MM.1S (cell line): Measurements from ENCODE around the gene PICK1.

Experiments
- DNase-seq: peaks from one replicate; pipeline ENCODE4 v3.0.0-alpha.2; 2015
- H2AFZ ChIP-seq: fragments of 300-600 bp; sonication (generic); 2 replicates; pipeline ENCODE4 v1.6.0; 2016; ENCODE audit warnings: antibody characterized with exemption, low read length
- H3F3A ChIP-seq: fragments of 300-600 bp; sonication (generic); 2 replicates; pipeline ENCODE4 v1.6.1; 2016; ENCODE audit warnings: mild to moderate bottlenecking, antibody characterized with exemption, low read length, moderate library complexity, mixed read lengths; ENCODE audit not compliant: insufficient read depth
- H3K27ac ChIP-seq: fragments of 300-600 bp; sonication (generic); 2 replicates; pipeline ENCODE4 v1.5.1; 2016; ENCODE audit warnings: mild to moderate bottlenecking, low read length
- H3K27me3 ChIP-seq: fragments of 300-600 bp; sonication (generic); replicated peaks from 2 replicates; pipeline ENCODE4 v1.6.0; 2016; ENCODE audit warnings: low read length; ENCODE audit not compliant: insufficient read depth
- H3K36me3 ChIP-seq: fragments of 300-600 bp; sonication (generic); replicated peaks from 2 replicates; pipeline ENCODE4 v1.6.1; 2016; ENCODE audit warnings: mild to moderate bottlenecking, low read length, mixed read lengths; ENCODE audit not compliant: insufficient read depth
- H3K4me1 ChIP-seq: fragments of 300-600 bp; sonication (generic); 2 replicates; pipeline ENCODE4 v1.6.1; 2016; ENCODE audit warnings: low read length, mixed read lengths
- H3K4me2 ChIP-seq: fragments of 300-600 bp; sonication (generic); 2 replicates; pipeline ENCODE4 v1.6.0; 2016; ENCODE audit warnings: low read depth, low read length
- H3K4me3 ChIP-seq: fragments of 300-600 bp; sonication (generic); 2 replicates; pipeline ENCODE4 v1.5.1; 2016; ENCODE audit warnings: low read length, mixed read lengths
- H3K79me2 ChIP-seq: fragments of 300-600 bp; sonication (generic); 2 replicates; pipeline ENCODE4 v1.6.1; 2016; ENCODE audit warnings: mixed run types, low read length, mixed read lengths
- H3K9ac ChIP-seq: fragments of 300-600 bp; sonication (generic); 2 replicates; pipeline ENCODE4 v1.6.1; 2016; ENCODE audit warnings: low read length, mixed read lengths
- H3K9me2 ChIP-seq: fragments of 300-600 bp; sonication (generic); replicated peaks from 2 replicates; pipeline ENCODE4 v1.6.1; 2016; ENCODE audit warnings: mild to moderate bottlenecking, low read length, mixed read lengths; ENCODE audit not compliant: insufficient read depth
- H3K9me3 ChIP-seq: fragments of 300-600 bp; sonication (generic); replicated peaks from 2 replicates; pipeline ENCODE4 v1.6.1; 2016; ENCODE audit warnings: mild to moderate bottlenecking, low read length, mixed read lengths; ENCODE audit not compliant: insufficient read depth
- H4K20me1 ChIP-seq: fragments of 300-600 bp; sonication (generic); 2 replicates; pipeline ENCODE4 v1.6.1; 2016; ENCODE audit warnings: mild to moderate bottlenecking, low read length, moderate library complexity, mixed read lengths; ENCODE audit not compliant: insufficient read depth
- CTCF ChIP-seq: fragments of 300-600 bp; sonication (generic); IDR thresholded peaks from 2 replicates; pipeline ENCODE4 v1.5.1; 2016; ENCODE audit warnings: antibody characterized with exemption, low read length, mixed read lengths
- EZH2 ChIP-seq: fragments of 300-600 bp; sonication (generic); optimal IDR thresholded peaks from 2 replicates; pipeline ENCODE3; 2017; ENCODE audit warnings: low read depth, mild to moderate bottlenecking, antibody characterized with exemption, low read length, mixed read lengths
- EZH2phosphoT487 ChIP-seq: fragments of 300-600 bp; sonication (generic); IDR thresholded peaks from 2 replicates; pipeline ENCODE4 v1.6.1; 2018; ENCODE audit warnings: antibody characterized with exemption, low read length

Gene PICK1

GRCh38 chr22:38097557-38098409 lies 40.6 kb downstream of the PICK1 start:
- H3K36me3 ChIP-seq = no peaks in the 10 kb centered on the region
- H4K20me1 ChIP-seq = no peaks in the 10 kb centered on the region
- H3K79me2 ChIP-seq = no peaks in the 10 kb centered on the region
- no peak overlapping the region for H3K4me3 ChIP-seq
- H3K4me1 ChIP-seq = no peaks in the 10 kb centered on the region
- H2AFZ ChIP-seq = no peak overlapping the region
- H3K27me3 ChIP-seq = no peaks in the 10 kb centered on the region
- no peaks in the 10 kb centered on the region for H3K9me2 ChIP-seq
- no peak overlapping the region for H3K27ac ChIP-seq
- no peaks in the 10 kb centered on the region for H3F3A ChIP-seq
- TF ChIP-seq EZH2 (no peak), EZH2phosphoT487 (no peak), CTCF (no peak)
- no peak overlapping the region for H3K4me2 ChIP-seq
- DNase-seq = no peak
- H3K9me3 ChIP-seq = no peaks in the 10 kb centered on the region
- no peak overlapping the region for H3K9ac ChIP-seq

GRCh38 chr22:38098410-38099249 lies 41.4 kb downstream of the PICK1 start:
- Histone ChIP-seq H3K4me1 (no peaks in the 10 kb centered on the region), H4K20me1 (no peaks in the 10 kb centered on the region), H3F3A (no peaks in the 10 kb centered on the region), H3K27ac (no peak overlapping the region), H3K9me3 (no peaks in the 10 kb centered on the region), H3K27me3 (no peaks in the 10 kb centered on the region), H3K4me3 (no peak overlapping the region), H2AFZ (no peak overlapping the region), H3K36me3 (no peaks in the 10 kb centered on the region), H3K4me2 (no peak overlapping the region), H3K9ac (no peak overlapping the region), H3K9me2 (no peaks in the 10 kb centered on the region), H3K79me2 (no peaks in the 10 kb centered on the region)
- TF ChIP-seq EZH2 (no peak), CTCF (no peak), EZH2phosphoT487 (no peak)
- DNase-seq = no peak

DNA sequence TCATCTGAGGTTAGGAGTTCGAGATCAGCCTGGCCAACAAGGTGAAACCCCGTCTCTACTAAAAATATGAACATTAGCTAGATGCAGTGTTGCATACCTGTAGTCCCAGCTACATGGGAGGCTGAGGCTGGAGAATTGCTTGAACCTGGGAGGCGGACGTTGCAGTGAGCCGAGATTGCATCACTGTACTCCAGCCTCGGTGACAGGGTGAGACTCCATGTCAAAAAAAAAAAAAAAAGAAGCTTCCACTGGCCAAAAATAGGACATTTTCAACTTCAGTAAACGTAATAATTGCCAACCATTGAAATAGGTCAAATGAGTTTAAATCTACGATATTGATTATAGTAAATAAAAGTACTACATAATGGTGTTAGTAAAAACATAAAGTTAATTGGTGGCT lies 46.4 kb downstream of the PICK1 start:
- no peaks in the 10 kb centered on the region for H4K20me1 ChIP-seq
- no peak for DNase-seq
- H3K27ac ChIP-seq = no peak overlapping the region
- no peaks in the 10 kb centered on the region for H3K36me3 ChIP-seq
- peaks cover 7% of the 10 kb centered on the region for H3K4me1 ChIP-seq
- no peak for TF ChIP-seq EZH2
- no peak for TF ChIP-seq EZH2phosphoT487
- H3K9me3 ChIP-seq = no peaks in the 10 kb centered on the region
- no peaks in the 10 kb centered on the region for H3K27me3 ChIP-seq
- H3K79me2 ChIP-seq = no peaks in the 10 kb centered on the region
- no peaks in the 10 kb centered on the region for H3K9me2 ChIP-seq
- H3K4me3 ChIP-seq = no peak overlapping the region
- H3K4me2 ChIP-seq = no peak overlapping the region
- H3K9ac ChIP-seq = no peak overlapping the region
- H2AFZ ChIP-seq = no peak overlapping the region
- peaks cover 8% of the 10 kb centered on the region for H3F3A ChIP-seq
